Femur (tissue), 1 donor: Measurements from ENCODE around the gene CACNB1.

Experiments used
- DNase-seq: peaks from one replicate; pipeline ENCODE4 v3.0.0-alpha.2; 2017

Gene CACNB1

DNA sequence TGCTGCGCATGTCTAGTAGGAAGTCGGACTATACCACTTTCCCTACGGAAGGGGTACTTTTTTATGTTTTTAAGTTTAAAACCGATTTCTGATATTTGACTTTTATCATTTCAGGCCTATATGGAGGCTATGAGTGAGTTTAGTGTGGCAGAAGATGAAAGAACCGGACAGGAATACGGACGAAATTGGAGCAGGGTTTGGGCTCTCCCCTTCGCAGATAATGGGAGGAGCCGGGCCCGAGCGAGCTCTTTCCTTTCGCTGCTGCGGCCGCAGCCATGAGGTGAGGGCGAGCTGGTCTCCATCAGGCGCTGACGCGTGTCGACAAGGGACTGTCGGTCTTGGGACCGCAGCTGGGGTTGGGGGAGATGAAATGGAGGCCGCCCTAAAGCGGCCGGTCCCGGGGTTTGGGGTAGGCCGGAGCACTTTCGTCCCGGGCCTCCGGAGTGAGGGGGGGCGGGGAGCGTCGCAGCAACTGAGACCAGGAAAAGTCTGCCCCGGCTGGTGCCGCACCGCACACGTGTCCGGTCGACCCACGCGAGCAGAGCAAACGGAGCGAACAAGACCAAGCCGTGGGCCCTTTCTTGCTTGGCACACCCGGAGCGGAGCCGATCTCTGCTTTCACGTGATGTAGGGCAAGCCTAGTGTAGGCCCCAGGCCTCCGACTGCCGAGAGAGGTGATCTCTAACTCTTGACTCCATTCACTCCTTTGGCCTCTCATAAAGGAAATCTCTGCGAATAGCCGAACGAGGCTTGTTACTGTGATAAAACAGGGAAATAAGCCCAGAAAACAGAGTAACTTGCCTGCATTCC, 2.8 kb upstream of the CACNB1 start, which contains the start of gene RPL19:
Gene RPL19, plus strand, starts transcription at position 214 of the 810 bp plus-strand sequence. Its CDS starts 62 bp downstream, at position 276.
- peak; percentile 85 for DNase-seq

DNA sequence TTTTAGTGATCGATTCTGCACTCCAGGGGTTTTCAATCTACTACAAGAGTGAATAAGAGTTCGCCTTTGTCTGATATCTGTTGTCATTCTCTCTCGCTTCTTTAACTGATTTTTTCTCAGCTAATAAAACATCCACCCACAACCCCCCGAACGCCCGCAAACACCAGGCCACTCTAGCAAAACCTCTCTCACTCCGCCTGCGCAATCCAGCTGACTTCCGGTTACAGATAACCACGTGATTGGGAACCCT, 2.3 kb upstream of the CACNB1 start:
- DNase-seq = peak; percentile 94

GRCh38 chr17:39198186-39198566, 707 bp upstream of the CACNB1 start:
- DNase-seq = no peak

DNA sequence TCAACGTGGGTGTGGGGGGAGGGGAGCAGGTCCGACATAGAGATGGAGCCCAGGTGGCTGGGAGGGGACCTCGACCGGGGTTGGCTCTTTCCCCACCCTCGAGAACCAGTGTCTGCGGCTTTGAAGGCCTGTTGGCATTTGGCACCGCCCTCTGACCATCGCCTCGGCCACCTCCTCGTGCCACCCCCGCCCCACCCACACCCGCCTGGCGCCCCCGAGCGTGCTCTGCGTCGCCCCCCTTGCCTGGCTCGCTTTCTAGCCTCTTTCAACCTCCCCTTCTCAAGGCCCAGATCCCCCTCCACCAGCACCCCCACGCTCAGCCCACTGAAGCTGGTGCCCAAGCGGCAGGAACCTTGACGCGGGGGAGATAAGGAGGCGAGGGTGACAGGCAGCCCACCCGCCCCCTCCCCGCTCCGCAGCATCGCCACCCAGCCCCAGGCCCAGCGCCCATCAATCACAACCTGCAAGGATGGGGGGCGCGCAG, 619 bp downstream of the CACNB1 start:
- DNase-seq = peak; percentile 79

DNA sequence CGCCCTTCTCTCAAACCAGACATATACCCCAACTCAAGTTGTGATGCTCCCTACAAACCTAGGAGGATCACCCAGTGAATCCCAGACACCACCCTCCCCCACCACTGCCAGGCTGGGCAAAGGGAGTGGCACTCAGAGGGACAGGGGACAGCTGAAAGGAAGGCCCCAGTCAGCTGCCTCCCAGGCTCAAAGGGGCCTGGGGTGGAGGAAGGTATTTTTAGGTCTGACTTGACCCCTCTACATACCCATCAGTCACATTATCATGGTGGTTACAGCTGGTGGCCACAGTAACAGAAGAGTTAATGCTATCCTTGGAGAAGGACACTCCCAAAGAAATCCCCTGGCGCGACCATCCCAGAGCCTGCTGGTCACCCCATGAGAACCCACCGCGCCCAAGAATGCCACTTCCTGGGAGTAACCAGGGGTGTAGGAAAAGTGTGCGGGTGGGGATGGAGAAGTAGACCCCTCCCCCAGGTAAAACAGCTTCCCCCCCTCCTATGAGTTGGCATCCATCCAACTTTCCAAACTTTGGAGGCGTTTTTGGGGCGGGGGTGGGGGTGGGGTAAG, 1.1 kb downstream of the CACNB1 start:
- DNase-seq = peak; percentile 72

DNA sequence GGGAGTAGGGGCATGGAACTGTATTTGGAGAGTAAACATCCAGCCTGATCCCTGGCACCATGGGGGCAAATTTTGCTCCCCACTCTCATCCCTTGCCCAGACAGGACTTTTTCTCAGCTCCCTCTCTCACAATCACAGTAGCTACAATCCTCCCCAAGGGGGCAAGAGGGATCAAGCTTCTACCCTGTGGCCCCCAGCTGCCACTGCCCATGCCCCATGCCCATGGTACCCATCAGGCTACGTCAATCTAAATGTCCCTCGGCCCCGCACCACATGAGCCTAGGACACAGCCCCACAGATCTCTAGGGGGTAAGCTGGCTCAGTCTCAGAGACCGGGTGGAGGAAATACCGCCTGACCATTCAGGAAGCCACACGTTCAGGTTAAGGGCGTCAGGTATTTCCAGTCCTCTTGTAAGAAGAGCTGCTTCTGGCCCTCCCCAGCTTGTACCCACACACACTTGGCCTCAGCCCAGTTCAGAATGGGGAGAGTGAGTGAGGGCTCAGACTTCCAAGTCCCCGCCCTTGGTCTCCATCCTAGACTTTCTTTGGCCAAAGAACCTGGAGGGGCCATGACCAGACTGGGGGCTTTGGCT, 1.8 kb downstream of the CACNB1 start:
- peak; percentile 78 for DNase-seq

DNA sequence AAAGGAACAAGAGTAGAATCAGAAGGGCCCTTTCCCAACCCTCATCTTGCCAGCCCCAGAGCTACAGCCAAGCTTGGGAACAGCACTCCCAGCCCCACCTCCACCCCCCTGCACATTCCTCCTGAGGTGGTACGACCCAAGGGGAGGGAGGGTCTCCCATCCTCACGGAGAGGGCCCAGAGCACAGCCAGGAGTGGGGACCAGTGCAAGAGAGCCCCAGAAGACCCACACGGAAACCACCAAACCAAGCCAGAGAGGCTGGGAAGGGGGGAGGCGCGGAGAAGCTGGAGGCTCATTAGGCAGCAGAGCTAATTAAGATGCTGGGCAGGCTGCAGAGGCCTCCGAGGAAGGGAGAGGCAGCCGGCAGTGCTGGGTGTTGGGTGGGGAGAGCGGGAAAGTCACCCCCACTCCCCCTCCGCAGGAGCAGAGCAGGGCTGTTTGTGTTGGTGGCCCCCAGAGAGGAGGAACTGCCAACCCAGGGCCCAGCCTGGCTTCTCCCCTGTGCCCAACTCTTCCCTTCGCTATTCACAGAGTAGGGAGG, 2.4 kb downstream of the CACNB1 start:
- DNase-seq = peak; percentile 37

- peak; percentile 78 for DNase-seq
Observed at GRCh38 chr17:39194089-39194984, 3.1 kb downstream of the CACNB1 start.

GRCh38 chr17:39193346-39193745, 4.1 kb downstream of the CACNB1 start:
- peak; percentile 50 for DNase-seq

- DNase-seq = no peak
Observed at GRCh38 chr17:39192901-39193300, 4.6 kb downstream of the CACNB1 start.

GRCh38 chr17:39191750-39192510, 5.5 kb downstream of the CACNB1 start:
- DNase-seq = peak; percentile 59

GRCh38 chr17:39187152-39187830, 10.2 kb downstream of the CACNB1 start:
- DNase-seq = no peak

GRCh38 chr17:39186481-39187002, 10.9 kb downstream of the CACNB1 start:
- DNase-seq = no peak

GRCh38 chr17:39183720-39184119, 13.7 kb downstream of the CACNB1 start:
- no peak for DNase-seq

DNA sequence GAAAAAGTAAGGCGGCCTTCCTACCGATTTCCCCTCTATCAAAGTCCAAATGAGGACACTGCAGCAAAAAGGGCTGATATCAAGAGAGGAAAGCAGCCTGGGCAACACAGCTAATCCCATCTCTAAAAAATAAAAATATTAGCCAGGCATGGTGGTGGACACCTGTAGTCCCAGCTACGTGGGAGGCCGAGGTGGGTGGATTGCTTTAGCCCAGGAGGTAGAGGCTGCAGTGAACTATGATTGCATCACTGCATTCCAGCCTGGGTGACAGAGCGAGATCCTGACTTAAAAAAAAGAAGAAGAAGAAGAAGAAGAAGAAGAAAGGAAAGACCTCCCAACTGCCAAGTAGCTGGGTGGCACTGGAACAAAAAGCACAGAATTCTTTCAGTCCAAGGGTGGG, 14.4 kb downstream of the CACNB1 start:
- DNase-seq = no peak

DNA sequence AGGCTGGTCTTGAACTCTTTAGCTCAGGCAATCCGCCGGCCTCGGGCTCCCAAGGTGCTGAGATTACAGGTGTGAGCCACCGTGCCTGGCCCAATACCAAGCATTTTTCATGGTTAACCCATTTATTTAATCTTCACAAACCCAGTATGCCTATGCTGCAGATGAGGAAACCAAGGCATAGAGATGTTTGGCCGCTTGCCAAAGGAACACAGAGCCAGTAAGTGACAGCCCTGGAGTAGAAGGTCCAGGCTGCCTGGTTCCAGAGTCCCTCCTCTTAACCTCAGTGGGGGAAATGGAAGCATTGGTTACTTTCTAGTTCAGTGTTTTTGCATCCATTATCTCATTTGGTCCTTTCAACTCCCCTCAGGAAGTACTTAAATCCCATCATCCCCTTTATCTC, 16.2 kb downstream of the CACNB1 start:
- no peak for DNase-seq

DNA sequence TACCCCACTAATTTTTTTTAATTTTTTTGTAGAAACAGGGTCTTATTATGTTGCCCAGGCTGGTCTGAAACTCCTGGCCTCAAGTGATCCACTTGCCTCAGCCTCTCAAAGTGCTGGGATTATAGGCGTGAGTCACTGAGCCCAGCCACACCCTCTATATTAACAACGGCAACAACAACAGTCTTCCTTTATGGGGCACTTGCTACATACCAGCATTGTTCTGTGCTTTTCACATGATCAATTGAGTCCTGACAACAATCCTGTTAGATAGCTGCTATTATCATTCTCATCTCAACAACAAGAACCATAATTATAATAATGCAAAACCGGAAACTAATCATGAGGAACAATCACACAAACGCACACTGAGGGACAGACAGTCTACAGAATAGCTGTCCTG, 18.9 kb downstream of the CACNB1 start:
- DNase-seq = no peak

- DNase-seq = no peak
Observed at GRCh38 chr17:39177256-39177655, 20.2 kb downstream of the CACNB1 start.

GRCh38 chr17:39175695-39176093, 21.8 kb downstream of the CACNB1 start:
- DNase-seq = no peak

DNA sequence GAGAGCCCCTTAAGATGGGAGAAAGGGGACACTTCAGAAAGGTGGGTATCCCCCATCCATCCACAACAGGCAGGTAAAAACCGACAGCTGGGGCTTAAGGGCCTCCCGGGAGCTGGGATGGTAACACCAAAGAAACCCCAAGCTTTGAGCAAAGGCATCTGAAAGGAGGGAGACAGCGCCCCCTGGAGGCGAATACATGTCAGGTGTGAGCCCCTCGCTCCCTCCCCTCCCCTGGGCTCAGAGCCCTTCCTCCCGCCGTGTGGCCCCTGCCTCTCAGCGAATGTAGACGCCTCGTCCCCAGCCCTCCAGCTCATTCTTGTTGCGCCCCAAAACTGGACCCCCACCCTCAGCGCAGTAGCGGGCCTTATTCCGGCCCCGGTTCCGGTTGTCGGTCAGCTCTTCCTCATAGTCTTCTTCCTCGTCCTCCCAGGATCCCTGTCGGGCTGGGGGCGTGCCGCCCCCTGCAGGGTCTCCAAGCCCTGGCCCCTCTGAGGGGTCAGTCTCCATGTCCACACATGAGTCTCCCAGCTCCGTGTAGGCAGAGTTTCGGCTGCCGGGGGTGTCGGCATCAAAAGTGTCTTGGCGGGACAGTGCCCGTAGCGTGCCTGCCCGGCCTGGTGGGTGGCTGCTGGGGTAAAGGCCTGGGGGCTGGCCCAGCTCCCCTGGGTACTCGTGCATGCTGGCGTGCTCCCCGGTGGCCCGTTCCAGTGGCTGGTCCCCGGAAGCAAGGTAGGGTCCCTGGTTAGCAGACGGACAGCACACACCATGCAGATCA, 22.4 kb downstream of the CACNB1 start:
- DNase-seq = peak; percentile 80
